ENCODE data around the gene TMEM181. TPM values are rescaled to one million over a fixed set of nuclear protein-coding genes. Genes with fewer than 3 reads are reported as not detected.

The TMEM181 gene
- total and polyA plus RNA-seq, 2 of the 13 experiments (the other 11 are each of a cell fraction or from before 2014, with no cell fraction given): 59.1 to 108 TPM

DNA sequence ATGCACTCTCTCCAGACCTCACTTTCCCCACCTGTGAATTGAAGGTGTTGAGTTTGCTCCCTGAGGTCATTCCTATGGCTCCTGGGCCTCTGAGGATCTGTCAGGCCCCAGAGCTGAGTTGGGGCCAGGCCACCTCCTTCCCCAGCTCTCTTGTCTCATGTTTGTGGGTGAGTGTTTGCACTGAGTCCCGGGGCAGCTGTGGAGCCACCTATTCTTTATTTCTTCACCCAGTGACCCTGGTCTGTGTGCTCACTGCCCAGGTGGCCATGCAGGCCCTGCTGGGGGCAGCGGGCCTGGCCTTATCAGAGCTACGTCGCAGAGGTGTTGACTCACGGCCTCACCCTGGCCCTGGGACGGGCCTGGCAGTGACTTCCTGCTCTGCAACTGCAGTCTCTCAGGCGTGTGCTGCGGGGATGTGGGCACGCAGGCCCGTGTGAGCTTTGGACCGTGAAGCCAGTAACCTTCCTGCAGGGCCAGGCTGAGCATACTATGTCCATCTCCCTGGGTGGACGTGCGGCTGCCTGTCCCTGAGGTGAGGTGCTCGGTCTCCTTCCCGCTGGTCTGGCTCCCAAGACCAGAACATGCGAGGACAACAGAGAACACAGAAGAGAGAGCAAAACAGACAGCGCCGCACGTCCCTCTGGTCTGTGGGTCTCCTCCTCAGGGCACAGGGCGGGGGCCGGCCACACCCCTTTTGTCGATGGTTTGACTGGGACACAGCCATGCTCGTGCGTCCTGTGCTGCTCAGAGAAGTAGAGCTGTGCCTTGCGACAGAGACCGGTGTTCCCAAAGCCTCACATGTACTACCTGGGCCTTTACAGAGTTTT lies 12.1 kb downstream of the TMEM181 start (continued):
- TF ChIP-seq TRAFD1 (CRISPR knock-in tag; IDR thresholded peaks at IDR 0.05; ENCODE audit: borderline replicate concordance): peak; percentile 99
- peak; percentile 64; the same call in 1 of the 2 replicates for TF ChIP-seq ADNP (CRISPR knock-in tag; IDR thresholded peaks at IDR 0.05)
- TF ChIP-seq KLF12 (CRISPR knock-in tag; IDR thresholded peaks at IDR 0.05; ENCODE audit: borderline replicate concordance): peak; percentile 64; the same call in 1 of the 2 replicates
- peak; percentile 88 for TF ChIP-seq THAP11 (CRISPR knock-in tag; IDR thresholded peaks at IDR 0.05)
- no peak for TF ChIP-seq MAF1 (CRISPR knock-in tag; IDR thresholded peaks at IDR 0.05; ENCODE audit: borderline replicate concordance)
- no peak; the same call in 1 of the 2 replicates for TF ChIP-seq BORCS8-MEF2B (CRISPR knock-in tag; IDR thresholded peaks at IDR 0.05)
- TF ChIP-seq KLF9 (CRISPR knock-in tag; IDR thresholded peaks at IDR 0.05; ENCODE audit: low read depth): peak; percentile 97
- TF ChIP-seq CENPBD1 (CRISPR knock-in tag; IDR thresholded peaks at IDR 0.05; ENCODE audit: borderline replicate concordance, low read depth): peak; percentile 93; the same call in 1 of the 2 replicates
- TF ChIP-seq, protein P1, sequence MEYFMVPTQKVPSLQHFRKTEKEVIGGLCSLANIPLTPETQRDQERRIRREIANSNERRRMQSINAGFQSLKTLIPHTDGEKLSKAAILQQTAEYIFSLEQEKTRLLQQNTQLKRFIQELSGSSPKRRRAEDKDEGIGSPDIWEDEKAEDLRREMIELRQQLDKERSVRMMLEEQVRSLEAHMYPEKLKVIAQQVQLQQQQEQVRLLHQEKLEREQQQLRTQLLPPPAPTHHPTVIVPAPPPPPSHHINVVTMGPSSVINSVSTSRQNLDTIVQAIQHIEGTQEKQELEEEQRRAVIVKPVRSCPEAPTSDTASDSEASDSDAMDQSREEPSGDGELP (IDR thresholded peaks at IDR 0.05; ENCODE audit: borderline replicate concordance, low read depth): peak; percentile 93
- peak; percentile 100 for TF ChIP-seq HIC2 (CRISPR knock-in tag; IDR thresholded peaks at IDR 0.05; ENCODE audit: low read depth)
- TF ChIP-seq ZNF432 (CRISPR knock-in tag; IDR thresholded peaks at IDR 0.05; ENCODE audit: borderline replicate concordance): no peak
- peak; percentile 94 for TF ChIP-seq ZBTB1 (CRISPR knock-in tag; IDR thresholded peaks at IDR 0.05; ENCODE audit: borderline replicate concordance)
- TF ChIP-seq ZUFSP (CRISPR knock-in tag; IDR thresholded peaks at IDR 0.05; ENCODE audit: borderline replicate concordance): no peak
- peak; percentile 98 for TF ChIP-seq RXRB (CRISPR knock-in tag; IDR thresholded peaks at IDR 0.05; ENCODE audit: borderline replicate concordance)
- TF ChIP-seq ZSCAN9 (CRISPR knock-in tag; IDR thresholded peaks at IDR 0.05; ENCODE audit: borderline replicate concordance): peak; percentile 98
- no peak for TF ChIP-seq TERF1 (CRISPR knock-in tag; IDR thresholded peaks at IDR 0.05)
- TF ChIP-seq ZBTB8A (CRISPR knock-in tag; IDR thresholded peaks at IDR 0.05; ENCODE audit: borderline replicate concordance, low read depth): peak; percentile 76; the same call in 1 of the 2 replicates
- peak; percentile 99 for TF ChIP-seq ZNF510 (CRISPR knock-in tag; IDR thresholded peaks at IDR 0.05; ENCODE audit: low read depth)
- peak; percentile 90 for TF ChIP-seq FOXJ3 (CRISPR knock-in tag; IDR thresholded peaks at IDR 0.05; ENCODE audit: borderline replicate concordance)
- no peak for TF ChIP-seq NFIC (IDR thresholded peaks at IDR 0.05; ENCODE audit: low read length)
- peak; percentile 98 for TF ChIP-seq SNAI1 (CRISPR knock-in tag; IDR thresholded peaks at IDR 0.05; ENCODE audit: borderline replicate concordance)

Measured in HepG2 (cell line).